HG02852 (cell line): ENCODE data around the gene FAM3D.

Source experiments
- ATAC-seq: cut with Tn5 transposase; IDR thresholded peaks from one replicate; pipeline ENCODE4 v1.9.1; 2021; ENCODE audit warnings: mild to moderate bottlenecking, moderate library complexity; ENCODE audit not compliant: unreplicated experiment

FAM3D gene

GRCh38 chr3:58603606-58604005 is 63.0 kb downstream of the FAM3D start:
- ATAC-seq: no peak

DNA sequence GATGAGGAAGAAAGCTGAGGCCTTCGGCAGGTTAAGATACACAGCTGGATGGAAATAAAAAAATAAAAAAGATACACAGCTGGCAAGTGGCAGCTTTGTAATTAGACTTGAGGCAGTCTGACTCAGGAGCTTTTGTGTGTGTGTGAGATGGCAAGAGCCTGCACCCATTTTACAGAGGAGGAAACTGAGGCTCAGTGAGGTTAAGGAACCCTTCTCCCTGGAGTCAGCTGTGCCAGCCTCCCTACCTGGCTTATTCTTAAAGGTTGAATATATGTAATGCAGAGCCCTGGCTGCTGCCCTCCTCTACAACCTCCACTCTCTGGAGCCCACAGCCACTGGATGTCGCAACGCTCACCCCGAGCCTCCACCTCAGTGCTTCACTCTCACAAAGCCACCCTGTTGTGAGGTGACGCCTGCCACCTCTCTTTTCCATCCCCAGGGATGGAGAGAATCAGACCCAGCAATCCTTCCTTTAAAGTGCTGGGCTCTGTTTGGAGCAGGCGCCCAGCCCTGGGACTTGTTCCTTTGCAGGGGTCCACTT is 68.7 kb downstream of the FAM3D start:
- ATAC-seq: no peak

DNA sequence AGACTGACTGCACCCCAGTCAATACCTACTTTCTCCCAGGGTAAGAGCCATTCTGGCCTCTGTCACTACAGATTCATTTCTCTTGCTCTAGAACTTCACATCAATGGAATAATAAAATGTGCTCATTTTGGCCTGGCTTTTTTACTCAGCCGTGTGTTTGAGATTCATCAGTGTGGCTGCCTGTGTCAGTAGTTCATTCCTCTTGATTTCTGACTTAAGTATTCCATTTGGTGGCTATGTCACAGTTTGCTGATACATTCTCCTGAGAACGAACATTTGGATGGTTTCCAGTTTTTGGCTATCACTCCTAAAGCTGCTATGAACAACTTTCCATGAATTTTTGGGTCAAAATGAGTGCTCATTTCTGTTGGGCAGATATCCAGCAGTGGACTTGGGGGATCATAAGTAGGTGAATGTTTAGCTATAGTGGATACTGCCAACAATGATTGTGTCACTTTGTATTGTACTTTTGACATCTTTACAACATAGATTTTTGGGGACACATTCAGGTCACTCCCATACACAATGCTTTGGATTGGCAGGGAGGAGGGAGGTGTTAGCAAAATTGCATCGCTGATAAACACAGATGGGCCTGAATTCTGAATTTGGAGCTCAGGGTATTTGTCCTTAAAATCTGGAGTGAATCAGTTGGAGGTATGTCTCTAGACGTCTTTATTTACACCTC is 69.6 kb downstream of the FAM3D start:
- ATAC-seq: no peak

DNA sequence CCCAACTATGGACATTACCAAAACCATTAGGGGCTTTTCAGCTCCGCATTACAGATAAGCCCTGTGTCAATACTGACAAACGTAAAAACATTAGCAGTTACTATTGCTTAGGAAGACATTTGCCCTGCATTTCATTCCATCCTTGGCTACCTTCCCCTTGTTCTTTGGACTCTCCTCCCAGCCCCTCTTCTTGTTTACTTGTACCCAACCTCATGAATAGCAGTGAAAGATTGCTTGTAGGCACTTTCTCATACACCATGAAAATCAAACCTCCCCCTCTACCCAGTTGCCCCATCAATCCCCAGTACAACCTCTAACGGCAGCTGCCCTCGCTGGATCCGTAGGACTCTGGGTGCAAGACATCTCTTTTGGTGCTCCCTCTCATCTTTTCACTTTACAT is 72.5 kb downstream of the FAM3D start:
- no peak for ATAC-seq

DNA sequence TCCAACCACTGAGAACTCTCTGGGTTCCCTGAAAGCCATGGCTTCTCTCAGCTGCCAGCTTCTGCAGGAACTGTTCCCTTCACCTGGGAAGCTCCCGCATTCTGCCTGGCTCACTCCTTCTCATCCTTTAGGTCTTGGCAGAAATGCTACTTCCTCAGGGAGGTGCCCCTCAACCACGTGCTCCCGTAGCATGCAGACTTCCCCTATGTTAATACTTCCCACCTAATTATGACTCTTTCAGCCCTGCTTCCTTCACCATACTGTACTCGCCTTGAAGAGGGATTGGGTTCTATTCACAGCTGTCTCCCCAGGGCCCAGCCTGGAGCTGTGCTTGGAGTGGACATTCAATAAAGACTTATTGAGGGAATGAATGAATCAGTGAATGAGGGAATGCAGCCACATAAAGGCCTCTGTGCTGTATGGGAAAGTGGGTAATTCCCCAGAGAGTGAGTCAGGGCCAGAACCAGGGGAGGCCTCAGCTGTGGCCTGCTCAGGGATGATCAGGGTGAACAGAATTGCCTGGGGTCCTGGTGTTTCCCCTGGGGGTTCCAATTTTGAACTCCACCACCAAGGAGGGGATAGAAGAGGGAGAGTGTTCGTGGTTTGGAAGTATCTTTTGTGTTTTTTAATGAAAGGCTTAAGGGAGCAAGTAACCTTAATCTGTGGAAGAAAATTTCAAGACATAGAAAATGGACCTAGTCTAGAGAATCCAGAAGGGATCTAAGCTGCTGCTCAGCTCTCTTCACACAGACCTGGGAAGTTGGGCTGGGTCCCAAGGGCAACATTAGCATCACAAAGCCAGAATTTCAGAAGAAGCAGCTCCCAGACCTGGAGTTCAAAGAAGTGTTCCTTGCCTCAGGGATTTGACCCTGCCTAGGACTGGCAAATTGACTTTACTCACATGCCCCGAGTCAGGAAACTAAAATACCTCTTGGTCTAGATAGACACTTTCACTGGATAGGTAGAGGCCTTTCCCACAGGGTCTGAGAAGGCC is 74.8 kb downstream of the FAM3D start:
- ATAC-seq: no peak

- no peak for ATAC-seq
Measured at GRCh38 chr3:58588030-58588614, 78.5 kb downstream of the FAM3D start.

- no peak for ATAC-seq
Measured at GRCh38 chr3:58586776-58587192, 79.8 kb downstream of the FAM3D start.

- no peak for ATAC-seq
Measured at GRCh38 chr3:58585994-58586393, 80.6 kb downstream of the FAM3D start.

DNA sequence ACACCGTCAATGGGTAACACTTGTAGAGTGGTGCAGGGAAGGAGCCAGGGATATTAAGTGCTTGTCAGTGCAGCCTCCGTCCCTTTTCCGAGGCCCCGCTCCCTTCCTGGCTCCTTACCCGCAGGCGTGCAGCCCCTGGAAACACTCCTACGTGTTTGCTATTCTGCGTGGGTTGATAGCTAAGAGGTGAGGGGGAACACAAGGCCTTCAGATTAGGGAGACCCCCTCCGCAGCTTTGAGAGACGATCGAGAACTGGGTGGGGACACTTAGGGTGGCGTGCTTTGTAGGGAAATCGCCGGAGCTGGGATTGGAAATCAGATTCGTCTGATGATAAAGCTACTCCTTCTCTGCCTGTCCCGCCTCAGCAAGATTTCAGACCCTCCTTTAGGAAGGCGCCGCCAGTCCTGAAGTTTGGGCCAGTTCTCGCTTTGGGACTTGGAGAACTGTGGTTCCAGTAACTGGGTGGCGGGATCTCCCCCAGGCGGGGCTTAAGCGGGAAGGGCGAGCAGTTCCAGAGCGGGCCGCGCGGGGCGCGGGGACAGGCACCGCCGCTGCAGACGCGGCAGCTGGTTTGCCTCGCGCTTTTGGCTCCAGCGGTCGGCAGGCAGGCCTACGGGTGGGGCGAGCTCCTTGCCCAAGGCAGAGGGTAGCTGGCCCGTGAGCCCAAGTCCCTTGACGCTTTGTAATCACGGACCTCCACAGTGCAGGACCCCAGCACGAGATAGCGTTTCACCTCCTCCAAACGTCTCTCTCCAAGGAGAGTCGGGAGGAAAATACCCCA is 81.4 kb downstream of the FAM3D start:
- ATAC-seq: peak; percentile 87

- no peak for ATAC-seq
Measured at GRCh38 chr3:58584690-58585004, 81.9 kb downstream of the FAM3D start.
